CD14-positive monocyte (primary cell): ENCODE results near the gene ATXN1L. TPM values are rescaled to one million over a fixed set of nuclear protein-coding genes. Genes with fewer than 3 reads are reported as not detected.
A peak's percentile ranks its signal among the peaks of the same experiment; 100 is the strongest.

ENCODE experiments used
- DNase-seq, 3 donors: peaks; one replicate each; pipeline ENCODE4 v3.0.0-alpha.2; 2011 to 2022
- H2AFZ ChIP-seq: 2 replicates; pipeline ENCODE4 v1.6.0; 2012; ENCODE audit warnings: mild to moderate bottlenecking, low read depth, low read length, inconsistent platforms; ENCODE audit not compliant: insufficient read depth, poor library complexity, severe bottlenecking
- H3K27ac ChIP-seq, 2 donors: 1 replicate in 1 of 2; 2 replicates in 1 of 2; pipeline ENCODE4 v1.5.1; 2012 to 2013; ENCODE audit warnings: low read length in 2 of 2, control low read depth in 1 of 2, inconsistent platforms in 1 of 2, low read depth in 1 of 2, mild to moderate bottlenecking in 1 of 2
- H3K27me3 ChIP-seq, 2 donors: one replicate each; pipeline versions ENCODE4 v1.6.0 to v1.6.1; 2011 to 2013; ENCODE audit warnings: low read length in 2 of 2; ENCODE audit not compliant: control insufficient read depth in 2 of 2, insufficient read depth in 2 of 2
- H3K36me3 ChIP-seq, 2 donors: replicated peaks in 1 of 2; 1 replicate in 1 of 2; 2 replicates in 1 of 2; pipeline versions ENCODE4 v1.5.1 to v1.6.1; 2012 to 2013; ENCODE audit warnings: low read length in 2 of 2, control low read depth in 1 of 2, inconsistent platforms in 1 of 2, mild to moderate bottlenecking in 1 of 2; ENCODE audit not compliant: insufficient read depth in 2 of 2, control insufficient read depth in 1 of 2
- H3K4me1 ChIP-seq, 2 donors: 1 replicate in 1 of 2; 2 replicates in 1 of 2; pipeline versions ENCODE4 v1.5.1 to v1.6.1; 2012 to 2013; ENCODE audit warnings: low read length in 2 of 2, control low read depth in 1 of 2, inconsistent platforms in 1 of 2, mild to moderate bottlenecking in 1 of 2, moderate library complexity in 1 of 2; ENCODE audit not compliant: insufficient read depth in 2 of 2, control insufficient read depth in 1 of 2
- H3K4me2 ChIP-seq: replicated peaks from 2 replicates; pipeline ENCODE3; 2012; ENCODE audit warnings: low read length, moderate library complexity, mild to moderate bottlenecking; ENCODE audit not compliant: poor library complexity, severe bottlenecking; ENCODE audit errors: extremely low read depth
- H3K4me3 ChIP-seq, 3 experiments: fragments of 200-600 bp in 1 of 3; sonication (generic) in 1 of 3; replicated peaks in 1 of 3; 1 replicate in 2 of 3; 2 replicates in 1 of 3; pipeline ENCODE4 v1.5.1; 2011 to 2013; ENCODE audit warnings: low read length in 3 of 3, mild to moderate bottlenecking in 3 of 3, control low read depth in 2 of 3, low read depth in 2 of 3, inconsistent platforms in 1 of 3, moderate library complexity in 1 of 3
- H3K79me2 ChIP-seq: 2 replicates; pipeline ENCODE4 v1.6.0; 2012; ENCODE audit warnings: mild to moderate bottlenecking, control low read depth, inconsistent platforms, low read length, moderate library complexity; ENCODE audit not compliant: insufficient read depth
- H3K9ac ChIP-seq: 2 replicates; pipeline ENCODE4 v1.6.0; 2017; ENCODE audit warnings: low read length, mild to moderate bottlenecking; ENCODE audit not compliant: insufficient read depth, poor library complexity, severe bottlenecking
- H3K9me3 ChIP-seq, 2 donors: replicated peaks in 1 of 2; 1 replicate in 1 of 2; 2 replicates in 1 of 2; pipeline versions ENCODE4 v1.5.1 to v1.6.1; 2012 to 2013; ENCODE audit warnings: low read length in 2 of 2, control low read depth in 1 of 2; ENCODE audit not compliant: control insufficient read depth in 1 of 2, insufficient read depth in 1 of 2
- H4K20me1 ChIP-seq: 2 replicates; pipeline ENCODE4 v1.6.0; 2012; ENCODE audit warnings: mild to moderate bottlenecking, low read length, control low read depth, moderate library complexity; ENCODE audit not compliant: insufficient read depth
- H3K27ac Mint-ChIP-seq, 7 donors: one replicate each; pipeline ENCODE4 v1.8.0; 2020; ENCODE audit warnings: mild to moderate bottlenecking in 7 of 7, mixed read lengths in 7 of 7, moderate library complexity in 6 of 7, inconsistent platforms in 2 of 7
- H3K27me3 Mint-ChIP-seq, 3 donors: one replicate each; pipeline ENCODE4 v1.8.0; 2021 to 2022; ENCODE audit warnings: low read depth in 3 of 3, mild to moderate bottlenecking in 3 of 3, mixed read lengths in 3 of 3, moderate library complexity in 3 of 3, inconsistent platforms in 1 of 3
- H3K36me3 Mint-ChIP-seq, 2 donors: one replicate each; pipeline ENCODE4 v1.8.0; 2020; ENCODE audit warnings: mixed read lengths in 2 of 2, inconsistent platforms in 1 of 2, mild to moderate bottlenecking in 1 of 2
- H3K4me1 Mint-ChIP-seq: one replicate; pipeline ENCODE4 v1.8.0; 2020; ENCODE audit warnings: mild to moderate bottlenecking, mixed read lengths
- H3K4me3 Mint-ChIP-seq, 2 donors: one replicate each; pipeline ENCODE4 v1.8.0; 2020; ENCODE audit warnings: mild to moderate bottlenecking in 2 of 2, mixed read lengths in 2 of 2, moderate library complexity in 1 of 2
- H3K9me3 Mint-ChIP-seq, 7 donors: one replicate each; pipeline ENCODE4 v1.8.0; 2020 to 2022; ENCODE audit warnings: mixed read lengths in 7 of 7, mild to moderate bottlenecking in 6 of 7, moderate library complexity in 6 of 7, inconsistent platforms in 2 of 7
- WGBS: methylation state at CpG from one replicate; pipeline ENCODE4 v1.1.5; 2013; ENCODE audit warnings: missing lambda C conversion rate; ENCODE audit not compliant: insufficient coverage; 5-methylcytosine and 5-hydroxymethylcytosine counted together
- intact Hi-C, 2 donors: fragments of 100-400 bp; cut with micrococcal nuclease; formaldehyde crosslinking; loops; one replicate each; pipeline versions ENCODE4 v1.15.0 to v1.15.1; 2023
- polyA minus RNA-seq: library from RNA; depleted of rRNA, polyadenylated mRNA; stranded (reverse); fragments of >200 nt; gene quantifications from 2 replicates; pipeline ENCODE4 v1.2.3, GENCODE V29; 2012
- polyA plus RNA-seq, 3 donors: library from polyadenylated mRNA; depleted of rRNA in 1 of 3; unstranded in 2 of 3; stranded (reverse) in 1 of 3; fragments of 300-500 nt in 2 of 3; fragments of >200 nt in 1 of 3; fragmentation: Illumina TruSeq in 2 of 3; gene quantifications; 1 replicate in 2 of 3; 2 replicates in 1 of 3; pipeline ENCODE4 v1.2.3, GENCODE V29; 2012 to 2021
- total RNA-seq, 12 experiments: library from RNA in 1 of 12; stranded (reverse) in 1 of 12; fragments of 120-200 nt in 1 of 12; gene quantifications; one replicate each; pipeline ENCODE4 v1.2.4 and lab custom pipeline; 2013 to 2026; ENCODE audit warnings: mixed read lengths in 6 of 12, inconsistent platforms in 1 of 12
- TF ChIP-seq, protein P1 (sequence below): fragments of 200-600 bp; IDR thresholded peaks from one replicate; pipeline ENCODE4 v1.8.0; 2022; ENCODE audit warnings: antibody characterized with exemption, mild to moderate bottlenecking

Gene ATXN1L, protein sequence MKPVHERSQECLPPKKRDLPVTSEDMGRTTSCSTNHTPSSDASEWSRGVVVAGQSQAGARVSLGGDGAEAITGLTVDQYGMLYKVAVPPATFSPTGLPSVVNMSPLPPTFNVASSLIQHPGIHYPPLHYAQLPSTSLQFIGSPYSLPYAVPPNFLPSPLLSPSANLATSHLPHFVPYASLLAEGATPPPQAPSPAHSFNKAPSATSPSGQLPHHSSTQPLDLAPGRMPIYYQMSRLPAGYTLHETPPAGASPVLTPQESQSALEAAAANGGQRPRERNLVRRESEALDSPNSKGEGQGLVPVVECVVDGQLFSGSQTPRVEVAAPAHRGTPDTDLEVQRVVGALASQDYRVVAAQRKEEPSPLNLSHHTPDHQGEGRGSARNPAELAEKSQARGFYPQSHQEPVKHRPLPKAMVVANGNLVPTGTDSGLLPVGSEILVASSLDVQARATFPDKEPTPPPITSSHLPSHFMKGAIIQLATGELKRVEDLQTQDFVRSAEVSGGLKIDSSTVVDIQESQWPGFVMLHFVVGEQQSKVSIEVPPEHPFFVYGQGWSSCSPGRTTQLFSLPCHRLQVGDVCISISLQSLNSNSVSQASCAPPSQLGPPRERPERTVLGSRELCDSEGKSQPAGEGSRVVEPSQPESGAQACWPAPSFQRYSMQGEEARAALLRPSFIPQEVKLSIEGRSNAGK
- 13.3 TPM for total RNA-seq (2013)
- polyA plus RNA-seq (10 to 100 TPM in 2 of 3 donors, 1 to 10 TPM in 1; 6.7 to 27.9 (median 10.0) TPM), polyA minus RNA-seq (12.3 and 16.4 TPM in 2 replicates), total RNA-seq (lab: John Stamatoyannopoulos, UW) (58.1 to 167 (median 124) reads per million in 11 experiments)

DNA sequence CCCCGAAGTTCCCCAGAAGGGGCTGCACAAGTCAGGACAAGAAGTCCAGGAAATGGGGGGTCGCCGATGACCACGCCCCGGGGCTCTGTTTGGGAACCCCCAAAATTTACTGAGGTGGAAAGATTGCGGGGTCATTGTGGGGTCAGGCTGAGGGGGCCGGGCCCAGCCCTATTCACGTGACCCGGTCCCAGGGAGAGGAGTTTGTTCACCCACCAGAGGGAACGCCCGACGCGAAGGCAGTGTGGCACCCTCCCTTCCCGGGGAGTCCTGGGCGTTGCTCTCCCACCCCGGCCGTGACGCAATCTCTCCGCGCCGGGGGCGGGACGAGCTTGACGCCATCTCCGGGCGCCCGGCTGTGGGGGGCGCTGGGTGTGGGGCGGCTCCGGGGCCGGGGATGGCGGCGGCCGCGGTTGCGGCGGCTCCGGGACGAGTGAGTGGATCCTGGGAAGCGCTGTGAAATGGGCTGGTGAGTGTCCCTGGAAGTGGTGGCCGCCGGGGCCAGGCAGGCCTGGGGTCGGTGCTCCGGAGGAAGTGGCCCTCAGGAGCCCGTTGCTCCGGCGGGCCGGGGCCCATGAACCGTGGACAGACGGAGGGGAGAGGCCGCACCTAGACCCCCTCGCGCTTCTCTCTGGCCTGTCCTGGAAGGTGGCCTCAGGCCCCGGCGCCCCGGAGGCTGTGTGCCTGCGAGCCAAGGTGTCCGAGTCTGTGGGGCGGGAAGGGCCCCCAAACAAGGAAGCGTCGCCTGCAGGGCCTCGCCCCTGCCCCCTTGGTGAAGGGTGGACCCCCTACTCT lies at the start of gene ATXN1L:
Gene ATXN1L (plus strand): TSS at position 338 of the 792 bp plus-strand sequence. CDS start 3,765 bp downstream, outside the sequence.
- Histone ChIP-seq H3K79me2 (peaks cover 30% of the 10 kb centered on the region), H3K27ac (peak within 1 kb of the TSS; percentile 55 to 96), H3K9me3 (no peaks in the 10 kb centered on the region), H3K36me3 (peaks cover 30 to 33% of the 10 kb centered on the region in 2 donors), H3K9ac (peak within 1 kb of the TSS; percentile 96), H3K4me3 (peak within 1 kb of the TSS; percentile 74 to 98 (median 90)), H3K4me2 (peak within 1 kb of the TSS; percentile 99), H2AFZ (peak within 1 kb of the TSS; percentile 89), H3K27me3 (no peaks in the 10 kb centered on the region), H3K4me1 (peaks cover 13 to 21% of the 10 kb centered on the region in 2 donors), H4K20me1 (peaks cover under 1% of the 10 kb centered on the region)
- intact Hi-C loops = loop anchor here (2.0 to 5.0 kb wide), 5 partner anchors 36 to 119 kb away; partner anchors contain the start of genes AP1G1 (in 2 of the 2), IST1 (in 1 of the 2) and ZNF821 (in 1 of the 2)
- no peaks in the 10 kb centered on the region for H3K9me3 Mint-ChIP-seq
- H3K27ac Mint-ChIP-seq = peak within 1 kb of the TSS; percentile 91 to 98 (median 97)
- WGBS = under 1% methylated on average over 58 of the region's 62 CpGs
- H3K27me3 Mint-ChIP-seq = peaks cover 0 to 4% (median 2%) of the 10 kb centered on the region in 3 donors
- peak; percentile 85 to 96 (median 95) for DNase-seq
- H3K4me1 Mint-ChIP-seq = peaks cover 20% of the 10 kb centered on the region
- H3K4me3 Mint-ChIP-seq = peak within 1 kb of the TSS; percentile 90 to 93
- peaks cover 28 to 35% of the 10 kb centered on the region in 2 donors for H3K36me3 Mint-ChIP-seq
- TF ChIP-seq, protein P1, sequence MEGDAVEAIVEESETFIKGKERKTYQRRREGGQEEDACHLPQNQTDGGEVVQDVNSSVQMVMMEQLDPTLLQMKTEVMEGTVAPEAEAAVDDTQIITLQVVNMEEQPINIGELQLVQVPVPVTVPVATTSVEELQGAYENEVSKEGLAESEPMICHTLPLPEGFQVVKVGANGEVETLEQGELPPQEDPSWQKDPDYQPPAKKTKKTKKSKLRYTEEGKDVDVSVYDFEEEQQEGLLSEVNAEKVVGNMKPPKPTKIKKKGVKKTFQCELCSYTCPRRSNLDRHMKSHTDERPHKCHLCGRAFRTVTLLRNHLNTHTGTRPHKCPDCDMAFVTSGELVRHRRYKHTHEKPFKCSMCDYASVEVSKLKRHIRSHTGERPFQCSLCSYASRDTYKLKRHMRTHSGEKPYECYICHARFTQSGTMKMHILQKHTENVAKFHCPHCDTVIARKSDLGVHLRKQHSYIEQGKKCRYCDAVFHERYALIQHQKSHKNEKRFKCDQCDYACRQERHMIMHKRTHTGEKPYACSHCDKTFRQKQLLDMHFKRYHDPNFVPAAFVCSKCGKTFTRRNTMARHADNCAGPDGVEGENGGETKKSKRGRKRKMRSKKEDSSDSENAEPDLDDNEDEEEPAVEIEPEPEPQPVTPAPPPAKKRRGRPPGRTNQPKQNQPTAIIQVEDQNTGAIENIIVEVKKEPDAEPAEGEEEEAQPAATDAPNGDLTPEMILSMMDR = no peak
